OCI-LY7 (cell line): Measurements from ENCODE around the gene RXRG.

ENCODE experiments used
- CTCF ChIP-seq: fragments of 200-600 bp; sonication (generic); conservative IDR thresholded peaks from 2 replicates; pipeline ENCODE4 v1.5.1; 2014; ENCODE audit warnings: mild to moderate bottlenecking, antibody characterized with exemption, low read length, moderate library complexity, mixed read lengths
- EZH2phosphoT487 ChIP-seq: fragments of 200-600 bp; sonication (generic); IDR thresholded peaks from 2 replicates; pipeline ENCODE4 v1.6.1; 2018; ENCODE audit warnings: low read depth, borderline replicate concordance, mild to moderate bottlenecking, mixed run types, antibody characterized with exemption, low read length, moderate library complexity, mixed read lengths

DNA sequence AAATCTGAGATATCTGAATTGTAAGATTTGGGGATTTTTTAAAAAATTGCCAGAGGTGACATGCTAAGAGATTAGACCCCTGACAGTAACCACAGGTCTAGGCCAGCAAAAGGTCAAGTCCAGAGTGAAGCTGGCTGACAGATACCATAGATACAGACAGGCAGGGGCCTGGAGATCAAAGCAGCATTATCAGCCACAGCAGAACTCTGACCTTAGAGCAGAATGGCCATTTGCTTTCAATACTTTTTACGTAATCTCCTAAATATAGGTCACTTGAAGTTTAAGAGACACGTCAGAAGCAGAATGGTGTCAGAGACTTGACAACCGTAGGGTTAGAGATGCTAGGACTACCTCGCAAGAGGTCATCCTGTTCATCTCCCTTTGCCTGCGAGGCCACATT lies 40.8 kb upstream of the RXRG start:
- TF ChIP-seq CTCF (no peak), EZH2phosphoT487 (no peak)
